Ishikawa (cell line): ENCODE results near the gene GHITM.

Source experiments
- MAX ChIP-seq: IDR thresholded peaks from 2 replicates; pipeline ENCODE4 v1.6.1; 2012
- NFIC ChIP-seq: IDR thresholded peaks from 2 replicates; pipeline ENCODE4 v1.6.1; 2012
- REST ChIP-seq: IDR thresholded peaks from 2 replicates; pipeline ENCODE4 v1.6.1; 2012; ENCODE audit warnings: low read depth, mild to moderate bottlenecking

GRCh38 chr10:84188815-84189214, 49.5 kb downstream of the GHITM start:
- TF ChIP-seq NFIC (no peak), MAX (no peak), REST (no peak)
